ENCODE data around the gene MED20. TPM values are rescaled to one million over a fixed set of nuclear protein-coding genes. Genes with fewer than 3 reads are reported as not detected.
A peak's percentile ranks its signal among the peaks of the same experiment; 100 is the strongest.

Gene MED20
- total and polyA plus RNA-seq, 10 of the 15 experiments (the other 5 are each of a cell fraction or from before 2014, with no cell fraction given): 13.4 to 24.8 (median 17.9) TPM

GRCh38 chr6:41896281-41896680, 24.7 kb downstream of the MED20 start:
- ATAC-seq (no peak), DNase-seq (ENCODE audit: low read depth, low spot score) (no peak), FAIRE-seq (no peak)
- Histone ChIP-seq H4K20me1 (ENCODE audit: control insufficient read depth, insufficient read depth) (no peaks in the 10 kb centered on the region), H3K27me3 (replicated peaks in 1 of 2; ENCODE audit: control insufficient read depth in 2 of 2, insufficient read depth in 2 of 2, low read length in 1 of 2) (no peaks in the 10 kb centered on the region), H3K4me1 (ENCODE audit: control insufficient read depth, insufficient read depth, low read length) (peaks cover 6% of the 10 kb centered on the region; the same call in 1 of the 2 replicates), H3K27ac (ENCODE audit: control insufficient read depth, insufficient read depth) (peak overlapping the region; percentile 90), H3K79me2 (ENCODE audit: control insufficient read depth, insufficient read depth, low read length) (peaks cover 2% of the 10 kb centered on the region; the same call in 1 of the 2 replicates), H3K9me3 (replicated peaks; ENCODE audit: control insufficient read depth, insufficient read depth, low read length) (no peaks in the 10 kb centered on the region), H3K4me3 (peak overlapping the region; percentile 77), H3K36me3 (ENCODE audit: control insufficient read depth in 2 of 2, insufficient read depth in 2 of 2, low read length in 1 of 2) (no peaks in the 10 kb centered on the region), H3K4me2 (ENCODE audit: control insufficient read depth, insufficient read depth) (peak overlapping the region; percentile 73), H3K9ac (ENCODE audit: control insufficient read depth, insufficient read depth, low read length) (peak overlapping the region; percentile 80), H2AFZ (ENCODE audit: control insufficient read depth, low read depth, low read length) (peak overlapping the region; percentile 80)
- intact Hi-C loops (cut with micrococcal nuclease; ENCODE audit: unreplicated experiment) (loop anchor here (1.0 to 5.0 kb wide), 2 partner anchors 40 to 109 kb away; partner anchors contain the start of gene TOMM6), in situ Hi-C loops (cut with MboI) (no loop called here)
- ChIA-PET POLR2A (interaction anchor here (0.7 to 1.8 kb wide), 12 partner anchors 14 to 319 kb away, joined by 3 to 8 read pairs (median 4); partner anchors contain the start of genes BYSL, MED20 and TAF8), SMC1A (ENCODE audit: uncharacterized antibody, unreplicated experiment) (interaction anchor here (0.7 to 2.2 kb wide), 13 partner anchors 10 to 208 kb away, joined by 3 to 15 read pairs (median 4); partner anchors contain the start of genes BYSL and MED20), CTCF (interaction anchor here (0.6 to 4.9 kb wide), 14 partner anchors 9 to 154 kb away, joined by 3 to 31 read pairs (median 4); partner anchors contain the start of genes BYSL, MED20 and TAF8), RAD21 (ENCODE audit: unreplicated experiment) (interaction anchor here (0.9 to 2.2 kb wide), 5 partner anchors 25 to 155 kb away, joined by 3 to 10 read pairs (median 5); partner anchors contain the start of genes BYSL, MED20 and TOMM6)
- 47% methylated on average over 3 of the region's 3 CpGs for WGBS (ENCODE audit: insufficient coverage, insufficient replicate concordance, low lambda C conversion rate, missing lambda C conversion rate)
- BruUV-seq (replicated peaks): TSS peak; percentile 98
- TF ChIP-seq ZNF687 (IDR thresholded peaks at IDR 0.05) (no peak), MTA3 (IDR thresholded peaks at IDR 0.05; ENCODE audit: borderline replicate concordance, low read length) (no peak), SPI1 (IDR thresholded peaks at IDR 0.05; ENCODE audit: borderline replicate concordance, insufficient read depth, low read depth, low read length) (peak; percentile 54; the same call in 1 of the 2 replicates), GATAD2B (conservative IDR thresholded peaks at IDR 0.05; ENCODE audit: low read depth) (no peak)

Measured in GM12878 (cell line).